IMR-90 (cell line): ENCODE measurements around the gene DEPDC1. TPM values are rescaled to one million over a fixed set of nuclear protein-coding genes. Genes with fewer than 3 reads are reported as not detected.

Experiments
- ATAC-seq: fragments of 200-7000 bp; cut with Tn5 transposase; 2 replicates; pipeline ENCODE4 v1.9.1; 2020; ENCODE audit warnings: low read depth, mild to moderate bottlenecking, moderate library complexity
- BruUV-seq: library from RNA; stranded (reverse); fragments of 400-500 nt; replicated peaks from 2 replicates; lab custom pipeline; 2021; lab: Mats Ljungman, UMichigan
- CTCF ChIA-PET: fragments of 300-600 bp; formaldehyde crosslinking; extraction: SDS; loops from one replicate; lab custom pipeline; 2021; ENCODE audit warnings: antibody characterized with exemption; lab: Yijun Ruan, JAX
- POLR2A ChIA-PET: fragments of 300-600 bp; sonication (Branson Sonifier 250); formaldehyde crosslinking; loops from one replicate; lab custom pipeline; 2022; ENCODE audit warnings: antibody characterized with exemption; ENCODE audit not compliant: unreplicated experiment; lab: Charles Lee
- DNase-seq: peaks from one replicate; pipeline ENCODE4 v3.0.0; 2013
- H2AFZ ChIP-seq: replicated peaks from 2 replicates; pipeline ENCODE3; 2013; ENCODE audit warnings: low read length, mild to moderate bottlenecking; ENCODE audit not compliant: poor library complexity
- H2AK5ac ChIP-seq: 2 replicates; pipeline ENCODE4 v1.6.1; 2013; ENCODE audit warnings: low read depth, low read length, inconsistent platforms
- H2AK9ac ChIP-seq: replicated peaks from 2 replicates; pipeline ENCODE3; 2013; ENCODE audit warnings: mild to moderate bottlenecking, low read depth, low read length, moderate library complexity; ENCODE audit not compliant: poor library complexity
- H2BK120ac ChIP-seq: 2 replicates; pipeline ENCODE4 v1.6.1; 2013; ENCODE audit warnings: low read depth, low read length, inconsistent platforms
- H2BK15ac ChIP-seq: 3 replicates; pipeline ENCODE4 v1.6.1; 2013; ENCODE audit warnings: low read depth, low read length, inconsistent platforms
- H2BK20ac ChIP-seq: 2 replicates; pipeline ENCODE4 v1.6.1; 2013; ENCODE audit warnings: low read depth, mild to moderate bottlenecking, inconsistent platforms, low read length, moderate library complexity
- H2BK5ac ChIP-seq: 2 replicates; pipeline ENCODE4 v1.6.1; 2013; ENCODE audit warnings: mild to moderate bottlenecking, low read depth, low read length, inconsistent platforms; ENCODE audit not compliant: poor library complexity, severe bottlenecking
- H3K14ac ChIP-seq: replicated peaks from 2 replicates; pipeline ENCODE4 v1.6.1; 2013; ENCODE audit warnings: low read depth, low read length, inconsistent platforms
- H3K18ac ChIP-seq: 2 replicates; pipeline ENCODE4 v1.6.1; 2013; ENCODE audit warnings: low read depth, low read length, control low read depth
- H3K23ac ChIP-seq: 2 replicates; pipeline ENCODE4 v1.6.1; 2013; ENCODE audit warnings: low read depth, low read length, inconsistent platforms
- H3K27ac ChIP-seq: 2 replicates; pipeline ENCODE4 v1.5.1; 2013; ENCODE audit warnings: mild to moderate bottlenecking, control low read depth, low read length; ENCODE audit not compliant: insufficient read depth
- H3K27me3 ChIP-seq: 2 replicates; pipeline ENCODE4 v1.6.1; 2013; ENCODE audit warnings: low read length; ENCODE audit not compliant: control insufficient read depth, insufficient read depth
- H3K36me3 ChIP-seq: 2 replicates; pipeline ENCODE4 v1.6.1; 2013; ENCODE audit warnings: low read length, mixed read lengths; ENCODE audit not compliant: control insufficient read depth, insufficient read depth
- H3K4ac ChIP-seq: 2 replicates; pipeline ENCODE4 v1.6.1; 2013; ENCODE audit warnings: low read depth, low read length, inconsistent platforms
- H3K4me1 ChIP-seq: 2 replicates; pipeline ENCODE4 v1.6.1; 2013; ENCODE audit warnings: low read length, mixed read lengths; ENCODE audit not compliant: control insufficient read depth, insufficient read depth
- H3K4me2 ChIP-seq: 2 replicates; pipeline ENCODE4 v1.6.1; 2013; ENCODE audit warnings: low read depth, mild to moderate bottlenecking, control low read depth, low read length, moderate library complexity
- H3K4me3 ChIP-seq: 2 replicates; pipeline ENCODE4 v1.5.1; 2013; ENCODE audit warnings: low read depth, mild to moderate bottlenecking, control low read depth, low read length, moderate library complexity; ENCODE audit not compliant: insufficient read depth
- H3K56ac ChIP-seq: 2 replicates; pipeline ENCODE4 v1.6.1; 2013; ENCODE audit warnings: low read length, inconsistent platforms; ENCODE audit not compliant: insufficient read depth; ENCODE audit errors: extremely low read depth
- H3K79me1 ChIP-seq, 2 experiments: 2 replicates each; pipeline ENCODE4 v1.6.1; 2013; ENCODE audit warnings: low read length in 2 of 2, inconsistent platforms in 1 of 2, low read depth in 1 of 2
- H3K9ac ChIP-seq: 2 replicates; pipeline ENCODE4 v1.6.1; 2013; ENCODE audit warnings: low read depth, low read length, control low read depth
- H3K9me1 ChIP-seq: 2 replicates; pipeline ENCODE4 v1.6.1; 2013; ENCODE audit warnings: low read length, inconsistent platforms; ENCODE audit not compliant: insufficient read depth
- H3K9me3 ChIP-seq: 2 replicates; pipeline ENCODE4 v1.6.1; 2013; ENCODE audit warnings: low read length; ENCODE audit not compliant: control insufficient read depth, insufficient read depth
- H4K20me1 ChIP-seq: 2 replicates; pipeline ENCODE4 v1.6.1; 2013; ENCODE audit warnings: low read length, inconsistent platforms; ENCODE audit not compliant: insufficient read depth
- H4K5ac ChIP-seq: 2 replicates; pipeline ENCODE4 v1.6.1; 2013; ENCODE audit warnings: mild to moderate bottlenecking, low read depth, low read length, control low read depth
- H4K8ac ChIP-seq, 2 experiments: 2 replicates each; pipeline ENCODE4 v1.6.1; 2013; ENCODE audit warnings: low read depth in 2 of 2, low read length in 2 of 2, control low read depth in 1 of 2, inconsistent platforms in 1 of 2
- H4K91ac ChIP-seq: 2 replicates; pipeline ENCODE4 v1.6.1; 2013; ENCODE audit warnings: low read depth, low read length, inconsistent platforms; ENCODE audit not compliant: insufficient read depth
- BHLHE40 ChIP-seq: fragments of 150-350 bp; IDR thresholded peaks from 2 replicates; pipeline ENCODE4 v1.6.1; 2016; ENCODE audit warnings: mild to moderate bottlenecking, low read depth, low read length
- CEBPB ChIP-seq: IDR thresholded peaks from 2 replicates; pipeline ENCODE4 v1.6.1; 2012; ENCODE audit warnings: low read depth, low read length, improper control_type of control experiment
- CHD1 ChIP-seq: IDR thresholded peaks from 2 replicates; pipeline ENCODE4 v1.6.1; 2012; ENCODE audit warnings: low read depth, low read length, improper control_type of control experiment
- FOS ChIP-seq: fragments of 150-350 bp; IDR thresholded peaks from 2 replicates; pipeline ENCODE4 v1.6.1; 2016; ENCODE audit warnings: low read depth, low read length
- MAFK ChIP-seq: IDR thresholded peaks from 2 replicates; pipeline ENCODE4 v1.6.1; 2012; ENCODE audit warnings: low read depth, low read length, improper control_type of control experiment
- MAZ ChIP-seq: IDR thresholded peaks from 2 replicates; pipeline ENCODE4 v1.6.1; 2012; ENCODE audit warnings: low read depth, mild to moderate bottlenecking, low read length, improper control_type of control experiment, moderate library complexity, borderline replicate concordance
- MXI1 ChIP-seq: IDR thresholded peaks from 2 replicates; pipeline ENCODE4 v1.6.1; 2012; ENCODE audit warnings: low read depth, mild to moderate bottlenecking, low read length, moderate library complexity, borderline replicate concordance
- NFE2L2 ChIP-seq: fragments of 150-350 bp; IDR thresholded peaks from 2 replicates; pipeline ENCODE4 v1.6.1; 2016; ENCODE audit warnings: low read depth, mild to moderate bottlenecking, low read length
- POLR2A ChIP-seq: IDR thresholded peaks from 2 replicates; pipeline ENCODE4 v1.6.1; 2012; ENCODE audit warnings: mild to moderate bottlenecking, low read depth, low read length
- RAD21 ChIP-seq: IDR thresholded peaks from 2 replicates; pipeline ENCODE4 v1.6.1; 2012; ENCODE audit warnings: low read length, improper control_type of control experiment
- RCOR1 ChIP-seq: IDR thresholded peaks from 2 replicates; pipeline ENCODE4 v1.6.1; 2012; ENCODE audit warnings: mild to moderate bottlenecking, low read length, improper control_type of control experiment; ENCODE audit not compliant: insufficient replicate concordance
- SMC3 ChIP-seq: fragments of 150-350 bp; IDR thresholded peaks from 2 replicates; pipeline ENCODE4 v1.6.1; 2016; ENCODE audit warnings: low read depth, mild to moderate bottlenecking, antibody characterized with exemption, low read length, moderate library complexity
- WGBS, 2 experiments: methylation state at CpG; one replicate each; pipeline versions ENCODE4 v1.1.5 to v1.1.7; 2013; ENCODE audit warnings: missing lambda C conversion rate in 2 of 2; ENCODE audit not compliant: insufficient read length in 1 of 2; ENCODE audit errors: extremely low coverage in 2 of 2; 5-methylcytosine and 5-hydroxymethylcytosine counted together
- dilution Hi-C: fragments of 300-500 bp; cut with HindIII; formaldehyde crosslinking; loops from one replicate; pipeline ENCODE4 v1.14.3; 2018; ENCODE audit warnings: low sequenced_read_pairs; ENCODE audit not compliant: unreplicated experiment
- in situ Hi-C: fragments of 300-500 bp; cut with MboI; formaldehyde crosslinking; loops from 3 replicates; pipeline ENCODE4 v1.14.3; 2019; ENCODE audit warnings: low sequenced_read_pairs, inconsistent platforms, mixed read lengths
- intact Hi-C: fragments of 100-400 bp; cut with micrococcal nuclease; formaldehyde crosslinking; loops from 2 replicates; pipeline ENCODE4 v1.10.0; 2022
- polyA plus RNA-seq, 3 experiments: library from polyadenylated mRNA; depleted of rRNA; stranded (reverse); fragments of >200 nt; gene quantifications; 2 replicates each; pipeline ENCODE4 v1.2.3, GENCODE V29; 2012; ENCODE audit warnings: low replicate concordance in 1 of 3
- total RNA-seq: library from RNA; depleted of rRNA; stranded (reverse); fragments of >200 nt; gene quantifications from 2 replicates; pipeline ENCODE4 v1.2.3, GENCODE V29; 2012
- TF ChIP-seq, protein P1 (sequence below): fragments of 150-350 bp; IDR thresholded peaks from 2 replicates; pipeline ENCODE4 v1.6.1; 2016; ENCODE audit warnings: low read depth, mild to moderate bottlenecking, low read length, moderate library complexity, borderline replicate concordance
- TF ChIP-seq, protein P2 (sequence below): fragments of 150-350 bp; IDR thresholded peaks from 2 replicates; pipeline ENCODE4 v1.6.1; 2017; ENCODE audit warnings: mild to moderate bottlenecking, antibody characterized with exemption, low read length, low read depth

DEPDC1 gene
- total and polyA plus RNA-seq, 2 of the 4 experiments (the other 2 are of a cell fraction), result 7.4 to 14.7 TPM

DNA sequence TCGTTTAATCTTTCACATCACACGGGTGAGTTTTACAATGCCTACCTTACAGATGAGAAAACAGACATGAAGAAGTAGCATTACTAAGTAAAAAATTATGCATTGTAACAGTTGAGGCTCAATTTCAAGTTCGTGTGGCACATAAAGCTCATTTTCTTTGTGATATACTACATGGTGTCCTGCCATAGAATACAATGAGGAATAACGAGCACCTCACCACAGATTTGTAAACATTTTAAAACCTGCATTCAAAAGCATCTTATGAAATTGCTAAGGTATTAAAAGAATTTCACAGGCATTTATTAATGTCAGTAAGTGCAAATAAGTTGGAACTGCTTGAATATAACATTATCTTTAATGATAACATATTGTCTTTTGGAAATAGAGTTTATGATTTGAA, 47.8 kb upstream of the DEPDC1 start:
- H3K4me1 ChIP-seq, result no peaks in the 10 kb centered on the region
- DNase-seq (no peak), ATAC-seq (no peak)
- H3K56ac ChIP-seq, result no peak overlapping the region
- H2BK20ac ChIP-seq, result no peak overlapping the region
- H4K91ac ChIP-seq, result no peak overlapping the region
- H2AK5ac ChIP-seq, result no peak overlapping the region
- H3K9me3 ChIP-seq, result no peaks in the 10 kb centered on the region
- H3K9ac ChIP-seq, result no peak overlapping the region
- no peak overlapping the region for H3K4ac ChIP-seq
- no peaks in the 10 kb centered on the region for H3K79me1 ChIP-seq
- no peaks in the 10 kb centered on the region for H3K36me3 ChIP-seq
- H3K23ac ChIP-seq, result no peak overlapping the region
- H2AK9ac ChIP-seq, result no peak overlapping the region
- no peak overlapping the region for H2BK5ac ChIP-seq
- ChIA-PET CTCF (no interaction called here), POLR2A (no interaction called here)
- no peak overlapping the region for H3K18ac ChIP-seq
- H3K4me2 ChIP-seq, result no peak overlapping the region
- TF ChIP-seq NFE2L2, result no peak
- TF ChIP-seq MXI1, result no peak
- no peak for TF ChIP-seq SMC3
- no peak for TF ChIP-seq MAZ
- TF ChIP-seq RCOR1, result no peak
- TF ChIP-seq, protein P1, sequence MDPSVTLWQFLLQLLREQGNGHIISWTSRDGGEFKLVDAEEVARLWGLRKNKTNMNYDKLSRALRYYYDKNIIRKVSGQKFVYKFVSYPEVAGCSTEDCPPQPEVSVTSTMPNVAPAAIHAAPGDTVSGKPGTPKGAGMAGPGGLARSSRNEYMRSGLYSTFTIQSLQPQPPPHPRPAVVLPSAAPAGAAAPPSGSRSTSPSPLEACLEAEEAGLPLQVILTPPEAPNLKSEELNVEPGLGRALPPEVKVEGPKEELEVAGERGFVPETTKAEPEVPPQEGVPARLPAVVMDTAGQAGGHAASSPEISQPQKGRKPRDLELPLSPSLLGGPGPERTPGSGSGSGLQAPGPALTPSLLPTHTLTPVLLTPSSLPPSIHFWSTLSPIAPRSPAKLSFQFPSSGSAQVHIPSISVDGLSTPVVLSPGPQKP, result no peak
- TF ChIP-seq CEBPB, result no peak
- TF ChIP-seq CHD1, result no peak
- TF ChIP-seq, protein P2, sequence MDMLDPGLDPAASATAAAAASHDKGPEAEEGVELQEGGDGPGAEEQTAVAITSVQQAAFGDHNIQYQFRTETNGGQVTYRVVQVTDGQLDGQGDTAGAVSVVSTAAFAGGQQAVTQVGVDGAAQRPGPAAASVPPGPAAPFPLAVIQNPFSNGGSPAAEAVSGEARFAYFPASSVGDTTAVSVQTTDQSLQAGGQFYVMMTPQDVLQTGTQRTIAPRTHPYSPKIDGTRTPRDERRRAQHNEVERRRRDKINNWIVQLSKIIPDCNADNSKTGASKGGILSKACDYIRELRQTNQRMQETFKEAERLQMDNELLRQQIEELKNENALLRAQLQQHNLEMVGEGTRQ, result no peak
- TF ChIP-seq FOS, result no peak
- no peak for TF ChIP-seq BHLHE40
- TF ChIP-seq RAD21, result no peak
- TF ChIP-seq MAFK, result no peak
- no peak for TF ChIP-seq POLR2A
- in situ Hi-C loops (no loop called here), dilution Hi-C loops (no loop called here), intact Hi-C loops (no loop called here)
- no peak overlapping the region for H3K4me3 ChIP-seq
- H3K14ac ChIP-seq, result no peak overlapping the region
- no peak overlapping the region for H3K27ac ChIP-seq
- no peak overlapping the region for H4K5ac ChIP-seq
- no peak overlapping the region for H4K8ac ChIP-seq
- H4K20me1 ChIP-seq, result no peaks in the 10 kb centered on the region
- H2BK120ac ChIP-seq, result no peak overlapping the region
- WGBS, 2 experiments, result no CpG with 5 or more reads among the region's 4 CpGs
- H2AFZ ChIP-seq, result no peak overlapping the region
- no peaks in the 10 kb centered on the region for H3K9me1 ChIP-seq
- BruUV-seq, result no TSS peak
- no peaks in the 10 kb centered on the region for H3K27me3 ChIP-seq
- no peak overlapping the region for H2BK15ac ChIP-seq
